Kasumi-1 (cell line): ENCODE measurements around the gene RAI1.

ENCODE experiments used
- DNase-seq, 2 experiments: peaks; one replicate each; lab custom pipeline; 2025; lab: John Stamatoyannopoulos, UW

Gene RAI1

DNA sequence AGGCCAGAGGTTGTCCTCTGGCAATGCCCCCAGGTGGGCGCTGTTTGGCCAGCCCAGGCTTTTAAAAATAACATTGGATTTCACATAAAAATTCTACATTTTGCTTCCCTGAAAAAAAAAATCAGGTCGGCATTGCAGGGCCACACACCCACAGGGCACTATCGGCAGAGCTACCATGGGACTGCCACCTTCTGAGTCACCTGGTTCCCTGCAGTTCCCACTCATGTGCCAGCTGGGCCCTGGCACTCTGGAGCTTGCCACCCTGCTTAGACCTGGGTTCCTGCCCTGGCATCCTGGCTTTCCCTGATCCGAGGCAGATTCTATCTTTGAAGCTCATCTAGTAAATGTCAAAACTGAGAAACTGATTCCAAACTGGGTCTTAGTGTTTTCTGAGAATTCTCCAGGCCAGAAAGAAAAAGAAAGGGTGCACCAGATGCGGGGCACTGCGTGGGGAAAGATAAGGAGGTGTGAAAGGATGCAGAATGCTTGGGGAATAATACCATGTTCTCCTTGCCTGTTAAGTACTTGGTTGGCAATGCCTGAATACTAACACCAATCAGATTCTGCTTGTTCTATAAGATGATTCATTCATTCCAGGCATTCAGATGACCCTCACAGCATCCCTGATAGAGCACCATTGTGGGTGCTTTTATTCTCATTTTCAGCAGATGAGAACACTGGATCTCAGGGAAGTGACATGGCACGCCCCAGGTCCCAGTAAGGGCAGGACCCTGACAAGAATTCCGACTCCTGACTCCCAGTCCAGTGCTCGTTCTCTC is 51.8 kb downstream of the RAI1 start:
- no peak for DNase-seq

DNA sequence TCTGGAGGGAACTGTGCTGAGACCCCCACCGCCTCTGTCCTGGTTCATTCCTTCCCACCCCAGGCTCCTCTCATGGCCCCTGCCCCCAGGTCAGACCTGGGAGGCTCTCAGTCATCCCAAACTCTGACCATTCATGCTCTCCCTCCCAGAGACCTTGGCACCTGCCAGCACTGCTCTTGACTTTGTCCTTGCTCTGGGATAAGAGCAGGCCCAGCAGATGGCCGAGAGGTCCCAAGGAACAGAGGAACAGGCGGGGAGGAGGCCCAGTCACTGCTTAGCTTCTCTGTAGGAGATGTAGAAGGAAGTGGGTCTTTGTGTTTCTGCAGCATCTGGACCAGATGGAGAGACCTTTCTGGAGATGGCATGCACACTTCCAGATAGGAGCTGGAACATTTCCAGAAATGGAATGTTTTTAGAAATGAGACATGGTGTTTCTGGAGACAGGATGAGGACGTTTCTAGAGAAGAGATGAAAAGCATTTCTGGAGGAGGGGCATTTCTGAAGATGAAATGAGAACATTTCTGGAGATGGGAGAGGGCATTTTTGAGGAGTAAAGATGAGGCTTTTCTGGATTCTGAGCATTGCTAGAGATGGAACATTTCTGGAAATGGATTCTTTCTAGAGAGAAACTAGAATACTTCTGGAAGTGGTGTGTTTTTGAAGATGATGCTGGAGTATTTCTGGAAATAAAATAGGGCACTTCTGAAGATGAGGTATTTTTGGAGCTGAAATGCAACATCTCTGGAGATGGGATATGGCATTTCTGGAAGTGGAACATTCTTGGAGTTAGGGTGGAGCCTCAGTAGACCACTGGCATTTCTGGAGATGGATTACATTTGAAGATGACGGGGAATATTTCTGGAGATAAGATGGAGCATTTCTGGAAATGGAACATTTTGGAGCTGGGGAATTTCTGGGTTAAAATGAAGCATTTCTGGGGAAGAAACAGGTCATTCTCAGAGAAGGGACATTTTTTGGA is 55.2 kb downstream of the RAI1 start:
- no peak for DNase-seq

DNA sequence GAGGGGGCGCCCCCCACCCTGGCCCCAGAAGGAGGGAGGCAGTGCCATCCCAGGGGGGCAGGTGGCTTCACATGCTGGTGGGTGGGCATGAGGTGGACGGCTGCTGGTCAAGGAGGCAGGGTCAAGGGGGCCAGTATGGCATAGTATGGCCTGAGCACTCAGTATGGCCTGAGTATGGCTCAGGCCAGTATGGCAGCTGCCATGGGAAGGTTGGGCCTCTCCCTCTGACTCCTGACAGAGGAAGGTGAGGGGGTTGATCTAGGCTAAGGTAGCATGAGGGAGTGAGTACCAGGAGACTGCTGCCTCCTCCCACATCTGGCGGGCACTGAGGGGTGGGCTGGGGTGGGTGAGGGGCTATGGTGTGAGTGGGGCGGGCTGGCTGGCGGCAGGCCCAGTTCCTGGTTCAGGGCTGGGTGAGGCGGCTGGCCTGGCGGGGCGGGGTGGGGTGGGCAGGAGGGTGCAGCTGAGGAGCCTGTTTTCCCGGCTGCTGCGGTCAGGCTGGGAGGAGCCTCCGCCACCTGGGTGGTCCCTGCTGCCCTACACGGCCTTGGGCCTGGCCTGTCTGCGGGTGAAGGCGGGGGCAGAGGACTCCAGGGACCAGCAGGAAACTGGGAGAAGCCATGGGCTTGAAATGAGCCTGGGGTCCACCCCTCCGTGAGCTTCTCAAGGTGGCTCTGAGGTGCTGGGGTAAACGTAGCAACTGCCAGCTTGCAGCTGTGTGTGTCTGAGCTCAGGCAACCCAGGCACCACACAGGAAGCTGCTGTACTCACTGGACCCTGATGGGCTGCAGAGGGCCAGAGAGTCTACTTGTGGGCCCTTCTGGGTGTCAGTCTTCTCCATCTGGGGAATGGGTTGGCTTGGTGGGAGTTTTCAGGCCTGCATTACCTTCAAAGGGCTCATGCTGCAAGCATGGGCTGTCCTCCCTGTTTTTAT is 57.0 kb downstream of the RAI1 start:
- DNase-seq: no peak

DNA sequence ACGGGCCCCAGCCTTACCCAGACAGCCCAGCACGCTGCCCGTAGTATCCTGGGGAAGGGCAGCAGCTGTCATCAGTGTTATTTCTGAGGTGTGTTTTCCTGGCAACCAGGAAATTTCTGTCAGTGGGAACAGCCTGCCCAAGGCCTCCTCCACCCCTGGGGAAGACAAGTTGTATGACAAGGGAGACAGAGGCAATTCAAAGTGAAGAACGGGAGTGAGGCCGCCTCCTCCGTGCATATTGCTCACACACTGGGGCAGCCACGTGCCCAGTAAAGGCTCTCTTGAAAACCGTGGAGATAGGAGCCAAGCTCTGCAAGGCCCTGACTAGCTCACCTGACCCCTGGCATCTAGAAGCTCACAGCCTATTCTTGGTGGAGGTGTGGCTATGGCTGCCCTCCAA is 57.6 kb downstream of the RAI1 start:
- no peak for DNase-seq

DNA sequence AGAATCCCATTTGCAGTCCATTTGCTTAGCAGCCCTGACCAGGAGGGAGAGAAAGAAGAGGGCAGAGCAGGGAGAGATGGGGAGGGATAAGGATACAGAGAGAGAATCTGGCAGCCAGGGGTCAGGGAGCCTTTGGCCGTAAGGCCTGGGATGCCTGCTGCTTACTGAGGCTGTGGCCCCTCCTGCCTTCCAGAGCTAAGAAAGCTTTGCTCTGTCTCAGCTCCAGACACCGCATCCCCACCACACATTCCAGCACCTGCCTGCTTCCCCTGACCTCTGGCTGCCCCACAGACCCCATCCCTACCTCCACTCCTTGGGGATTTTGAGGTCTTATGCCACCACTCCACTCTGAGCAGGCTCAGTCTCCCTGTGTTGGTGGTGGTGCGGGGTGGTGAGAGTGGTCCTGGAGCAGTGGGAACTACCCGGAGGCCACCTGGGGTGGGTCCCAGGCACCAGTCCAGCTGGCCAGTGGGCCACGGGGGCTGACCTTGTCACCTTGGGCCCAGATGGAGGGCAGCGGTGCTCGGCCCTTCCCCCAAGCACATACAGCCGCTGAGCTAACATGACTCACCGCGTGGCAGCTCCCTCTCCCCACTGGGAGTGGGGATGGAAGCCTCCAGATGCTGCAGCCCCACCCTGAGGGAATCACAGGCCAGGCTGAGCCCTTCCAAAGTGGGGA is 58.3 kb downstream of the RAI1 start:
- no peak for DNase-seq

DNA sequence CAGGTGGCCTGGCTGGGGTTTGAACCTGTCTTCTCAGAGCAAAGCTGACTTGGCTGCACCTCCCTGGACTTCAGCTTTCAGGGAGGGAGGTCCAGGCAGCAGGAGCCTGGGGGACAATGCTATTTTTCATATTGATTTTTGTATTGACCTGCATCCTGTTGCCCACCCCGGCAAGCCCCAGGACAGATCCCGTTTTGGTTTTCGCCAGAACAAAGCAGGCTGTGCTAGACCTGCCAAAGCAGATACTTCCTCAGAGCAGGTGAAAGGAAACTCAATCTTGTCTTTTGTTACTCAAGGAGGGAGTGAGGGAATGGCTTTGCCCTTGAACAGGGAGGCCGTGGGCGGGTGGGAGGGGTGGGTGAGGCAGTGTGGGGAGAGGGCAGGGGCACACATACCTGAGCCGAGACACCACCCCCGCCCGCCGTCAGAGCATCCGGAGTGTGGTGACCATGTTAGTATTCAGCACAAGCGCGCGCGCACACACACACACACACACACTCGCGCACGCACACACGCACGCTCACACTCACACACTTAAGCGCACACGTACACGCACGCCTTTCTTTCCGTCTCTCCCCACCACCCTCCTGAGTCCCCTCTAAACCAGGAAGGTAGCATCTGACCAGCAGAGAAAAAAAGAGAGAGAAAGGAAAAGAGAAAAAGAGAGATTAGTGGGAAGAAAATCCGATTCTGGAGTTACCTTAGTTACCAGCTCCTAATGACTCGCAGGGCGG is 59.5 kb downstream of the RAI1 start:
- no peak for DNase-seq

DNA sequence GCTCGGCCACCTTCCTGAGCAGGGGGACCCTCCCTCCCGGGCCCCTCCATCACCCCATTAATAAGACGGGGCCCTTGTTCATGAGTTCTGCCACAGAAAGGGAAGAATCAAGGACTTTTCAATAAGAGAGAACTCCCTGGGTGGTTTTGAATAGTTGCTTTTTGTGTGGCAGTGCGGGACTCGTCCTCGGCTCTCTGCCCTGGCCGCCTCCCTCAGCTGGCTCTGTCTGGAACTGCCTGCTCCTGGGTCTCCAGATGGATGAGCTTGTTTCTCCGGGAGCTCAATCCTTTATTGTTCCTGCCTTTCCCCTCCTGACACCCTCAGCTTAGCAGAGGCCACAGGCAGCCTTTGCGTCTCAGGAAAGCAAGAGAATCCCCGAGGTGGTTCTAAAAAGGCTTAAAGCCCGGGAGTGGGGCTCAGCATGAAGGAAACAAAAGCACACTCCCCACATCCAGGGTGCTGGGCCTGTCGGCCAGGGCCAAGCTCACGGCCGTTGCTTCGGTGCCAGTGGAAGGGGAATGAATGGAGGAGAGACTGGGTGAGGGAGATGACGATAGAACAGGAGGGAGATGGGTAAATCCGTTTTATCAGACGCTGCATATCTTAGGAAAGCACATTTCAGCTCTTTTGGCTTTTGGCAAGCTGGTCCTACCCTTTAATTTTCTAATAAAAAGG is 60.2 kb downstream of the RAI1 start:
- no peak for DNase-seq

DNA sequence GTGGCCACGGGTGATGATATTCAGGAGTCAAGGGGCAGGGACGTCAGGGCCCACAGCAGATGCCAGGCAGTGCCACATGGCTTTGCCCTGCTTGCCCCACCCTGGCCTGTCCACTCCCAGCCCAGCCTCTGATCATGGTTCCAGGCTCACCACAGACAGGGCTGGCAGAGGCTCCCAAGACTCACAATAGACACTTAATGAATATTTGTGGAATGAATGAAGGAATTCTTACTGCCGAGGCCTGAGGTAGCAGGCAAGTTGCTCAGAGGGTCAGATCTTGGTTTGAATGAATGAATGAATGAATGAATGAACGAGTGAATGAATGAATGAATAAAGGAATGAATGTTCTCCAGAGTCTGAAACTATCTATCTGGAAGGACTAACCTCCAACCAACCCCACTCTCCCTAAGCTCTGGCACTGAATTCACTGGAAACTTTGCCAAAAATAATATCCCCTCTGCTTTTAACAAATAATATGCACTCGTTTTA is 60.9 kb downstream of the RAI1 start:
- DNase-seq: no peak

DNA sequence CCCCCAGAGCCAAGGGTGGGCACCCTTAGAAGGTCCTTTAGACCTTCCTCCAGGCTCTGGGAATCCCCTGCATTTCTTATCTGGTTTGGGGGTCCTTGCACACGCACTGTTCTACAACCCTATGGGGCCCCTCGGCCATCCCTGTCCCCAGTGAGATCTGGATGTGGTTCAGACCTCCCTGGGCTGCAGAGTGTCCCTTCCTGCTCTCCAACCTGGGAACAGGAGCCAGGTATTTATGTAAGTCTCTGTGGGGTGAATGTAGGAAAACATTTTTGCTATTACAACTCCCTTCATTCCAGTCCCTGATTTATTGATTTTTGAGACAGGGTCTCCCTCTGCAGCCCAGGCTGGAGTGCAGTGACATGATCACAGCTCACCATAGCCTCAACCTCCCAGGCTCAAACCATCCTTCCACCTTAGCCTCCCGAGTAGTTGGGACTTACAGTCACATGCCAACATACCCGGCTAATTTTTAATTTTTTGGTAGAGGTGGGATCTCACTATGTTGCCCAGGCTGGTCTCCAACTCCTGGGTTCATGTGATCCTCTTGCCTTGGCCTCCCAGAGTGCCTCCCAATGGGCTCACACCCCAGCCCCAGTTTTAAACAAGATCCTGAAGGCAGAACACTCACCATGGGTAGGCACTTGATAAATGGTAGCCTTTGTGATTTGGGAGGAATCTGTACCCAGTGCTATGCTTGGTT is 61.6 kb downstream of the RAI1 start:
- DNase-seq: no peak

DNA sequence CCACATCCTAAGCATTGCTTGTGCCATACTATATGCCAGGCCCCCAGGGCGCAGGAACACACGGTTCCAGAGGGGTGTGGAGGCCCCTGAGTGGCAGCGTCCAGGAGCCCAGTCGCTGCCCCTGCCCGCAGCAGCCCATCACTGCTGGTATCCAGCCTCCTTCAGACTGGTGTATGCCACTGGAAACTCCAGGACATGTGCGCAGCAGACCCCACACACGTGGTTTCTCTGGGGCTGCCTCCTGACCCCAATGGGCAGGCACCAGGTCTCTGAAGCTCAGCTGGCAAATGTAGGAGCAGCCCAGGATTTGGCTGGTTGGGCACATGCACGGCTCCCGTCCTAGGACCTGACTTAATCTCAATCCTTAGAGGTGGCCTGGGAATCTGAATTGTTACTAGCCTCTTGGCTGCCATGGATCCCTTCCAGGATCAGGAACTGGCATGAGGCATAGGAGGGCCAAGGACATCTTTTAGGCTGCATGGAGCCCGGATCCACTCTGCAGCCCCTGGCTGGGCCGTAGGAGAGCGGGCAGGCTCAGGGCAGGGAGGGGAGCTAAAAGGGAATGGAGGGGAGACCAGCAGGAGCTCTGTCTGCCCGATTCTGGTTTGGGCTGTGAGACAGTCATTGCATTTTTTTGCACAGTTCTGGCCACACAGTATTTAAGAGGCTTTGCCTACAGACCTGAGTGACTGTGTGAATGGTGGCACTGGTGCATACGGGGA is 62.3 kb downstream of the RAI1 start:
- no peak for DNase-seq

DNA sequence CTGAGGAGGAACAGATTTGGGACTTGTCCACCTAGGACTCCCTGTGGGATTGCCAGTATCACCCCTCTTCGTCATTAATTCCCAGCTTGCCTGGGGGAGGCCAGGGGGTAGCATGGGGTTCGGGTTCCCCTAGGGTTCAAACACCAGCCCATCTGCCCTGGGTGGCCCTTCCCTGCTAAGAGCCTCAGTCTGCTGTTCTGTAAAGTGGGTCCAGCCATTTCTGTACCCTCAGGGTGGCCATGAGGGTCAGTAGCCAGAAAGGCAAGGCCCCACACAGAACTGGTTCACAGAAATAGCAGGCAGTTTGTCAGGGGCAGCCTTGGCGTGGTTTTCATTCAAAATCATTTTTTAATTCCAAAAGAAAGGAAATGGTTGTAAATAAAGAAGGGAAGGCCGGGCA is 62.9 kb downstream of the RAI1 start:
- no peak for DNase-seq

DNA sequence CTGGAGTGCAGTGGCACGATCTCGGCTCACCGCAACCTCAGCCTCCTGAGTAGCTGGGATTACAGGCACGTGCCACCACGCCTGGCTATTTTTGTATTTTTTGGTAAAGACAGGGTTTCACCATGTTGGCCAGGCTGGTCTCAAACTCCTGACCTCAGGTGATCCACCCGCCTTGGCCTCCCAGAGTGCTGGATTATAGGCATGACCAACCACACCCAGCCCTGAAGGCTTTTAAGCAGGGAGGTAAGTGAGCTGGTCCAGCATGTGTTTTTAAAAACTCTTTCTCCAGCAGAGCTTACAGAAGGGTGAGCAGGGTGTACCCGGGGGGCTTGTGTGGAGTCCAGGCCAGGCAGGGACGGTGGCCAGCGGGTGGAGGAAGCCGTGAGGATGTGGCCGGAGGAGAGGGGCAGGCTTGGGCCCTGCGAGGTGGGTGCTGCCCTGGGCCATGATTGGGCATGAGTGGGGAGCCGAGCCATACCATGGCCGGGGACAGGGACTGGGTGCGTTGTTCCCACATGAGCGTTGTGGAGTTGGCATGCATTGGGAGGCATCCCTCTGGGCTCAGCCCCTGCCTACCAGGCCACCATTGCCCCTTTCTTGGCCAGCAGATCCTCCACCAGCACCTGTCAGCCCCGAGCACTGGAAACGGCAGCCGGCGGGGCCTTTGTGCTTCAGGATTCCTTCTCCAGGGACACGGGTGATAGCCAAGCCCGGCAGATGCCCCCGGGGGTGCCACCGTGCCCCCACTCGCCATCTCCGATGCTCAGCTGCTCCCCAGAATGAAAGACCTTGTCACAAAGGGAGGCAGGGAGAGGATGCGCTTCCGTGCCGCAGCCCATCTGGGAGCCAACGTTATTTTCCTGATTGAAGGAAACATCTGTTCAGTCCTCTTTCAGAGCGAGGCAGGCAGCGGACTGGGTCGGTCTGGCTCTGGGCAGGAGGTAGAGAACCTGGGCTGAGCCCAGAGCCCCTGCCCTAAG is 64.5 kb downstream of the RAI1 start:
- no peak for DNase-seq

DNA sequence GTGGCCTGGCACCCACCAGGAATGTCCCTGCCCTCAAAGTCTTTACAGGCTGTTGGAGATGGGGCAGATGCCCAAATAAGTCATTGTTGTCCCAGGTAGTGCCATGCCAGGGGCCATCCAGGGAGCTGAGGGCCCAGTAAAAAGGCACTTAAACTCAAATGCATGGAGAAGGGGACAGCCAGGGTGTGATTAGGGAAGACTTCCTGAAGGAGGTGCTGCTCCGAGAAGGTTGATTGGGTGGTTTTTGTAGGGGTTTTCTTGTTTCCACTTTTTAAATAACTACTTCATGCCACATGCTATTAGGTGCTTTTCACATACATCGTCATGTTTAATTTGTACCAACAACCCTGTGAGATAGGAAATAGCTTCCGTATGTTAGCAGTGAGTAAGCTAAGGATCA is 66.9 kb downstream of the RAI1 start:
- no peak for DNase-seq

DNA sequence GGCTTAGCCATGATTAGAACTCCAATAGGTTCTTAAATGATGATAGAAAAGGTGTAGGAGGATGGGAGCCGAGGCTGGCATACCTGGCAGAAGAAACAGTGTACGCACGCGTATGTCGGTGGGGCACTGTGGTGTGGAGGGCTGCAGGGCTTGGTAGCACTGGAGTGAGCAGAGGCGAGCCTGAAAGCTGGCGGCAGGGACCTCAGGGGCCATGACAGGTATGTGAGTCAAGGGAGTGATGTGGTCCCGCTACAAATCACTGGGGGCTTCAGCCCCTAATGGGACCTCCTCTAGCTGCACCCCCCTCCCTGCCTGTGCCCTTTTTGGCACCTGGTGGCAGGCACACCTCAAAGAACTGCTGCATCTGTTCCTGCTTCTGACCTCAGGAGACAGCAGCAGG is 67.3 kb downstream of the RAI1 start:
- no peak for DNase-seq

DNA sequence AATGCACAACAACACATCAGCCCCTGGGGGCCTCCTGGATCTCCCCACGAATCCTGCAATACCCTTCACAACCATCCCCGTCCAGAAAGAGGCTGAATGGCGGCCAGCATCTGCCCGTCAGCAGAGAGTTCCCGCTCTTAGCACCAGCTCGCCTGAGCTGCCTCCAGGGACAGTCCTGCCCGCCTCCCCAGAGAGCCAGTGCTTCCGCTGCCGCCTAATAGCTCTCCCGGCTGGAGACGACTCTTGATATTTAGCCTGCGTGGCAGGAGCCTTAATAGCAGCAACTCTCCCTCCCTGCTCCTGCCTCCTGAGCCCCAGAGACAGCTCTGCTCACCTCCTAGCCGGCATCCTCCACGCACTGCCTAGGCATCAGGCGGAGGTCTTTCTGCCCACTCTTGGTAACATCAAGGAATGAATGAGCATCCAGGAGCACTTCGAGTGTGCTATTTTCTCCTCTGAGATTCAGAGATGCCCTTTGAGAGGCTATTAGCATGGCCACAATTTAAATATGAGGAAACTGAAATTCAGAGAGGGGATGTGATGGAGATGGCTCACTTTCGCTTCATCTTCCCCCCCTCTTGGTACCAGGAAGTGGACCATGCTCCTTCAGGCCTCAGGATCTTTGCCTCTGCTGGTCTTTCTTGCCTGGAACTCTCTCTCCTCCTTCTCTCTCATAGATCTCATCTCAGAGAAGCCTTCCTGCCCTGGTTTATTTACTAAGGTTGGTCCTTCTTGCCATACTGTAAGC is 67.9 kb downstream of the RAI1 start:
- no peak for DNase-seq

DNA sequence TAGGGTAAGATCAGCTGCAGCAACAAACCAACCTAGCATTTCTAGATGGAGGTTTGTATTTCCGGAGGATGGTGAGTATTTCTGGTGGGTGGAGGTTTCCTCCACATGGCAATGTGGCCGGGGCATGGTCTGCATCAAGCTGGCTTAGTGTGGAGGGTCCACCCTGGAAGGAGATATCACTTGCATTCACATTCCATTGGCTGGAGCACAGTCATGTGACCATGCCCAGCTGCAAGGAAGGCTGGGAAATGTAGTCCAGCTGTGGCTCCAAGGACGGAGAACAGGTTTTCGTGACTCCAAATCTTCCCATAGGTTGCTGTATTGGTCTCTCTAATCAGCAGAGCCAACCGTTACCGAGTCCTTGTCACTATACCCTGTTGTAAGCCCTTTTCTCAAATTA is 68.7 kb downstream of the RAI1 start:
- peak in 1 of 2 experiments; percentile 8 for DNase-seq

DNA sequence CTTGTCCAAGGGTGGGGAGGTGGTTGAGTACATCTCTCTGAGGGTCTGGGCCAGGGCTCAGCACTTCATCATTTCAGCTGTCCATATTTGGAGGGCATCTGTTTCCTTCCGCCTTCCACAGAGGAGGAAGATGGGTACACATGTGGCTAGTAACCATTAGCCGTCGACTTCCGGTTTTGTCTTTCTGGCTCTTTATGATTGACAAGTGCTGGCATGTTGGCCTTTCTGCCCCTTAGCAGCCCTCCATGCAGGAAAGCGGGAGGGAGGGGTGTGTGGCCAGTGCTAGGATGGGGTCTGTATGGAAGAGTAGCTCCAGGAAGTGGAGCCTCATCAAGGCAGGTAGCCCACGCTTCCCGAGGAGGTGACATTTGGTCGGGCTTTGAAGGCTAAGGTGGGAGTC is 69.6 kb downstream of the RAI1 start:
- peak; percentile 60 to 62 for DNase-seq
